Inflammatory macrophage (primary cell): ENCODE results near the gene ZNF829.

Experiments used
- DNase-seq, 2 donors: peaks; one replicate each; pipeline ENCODE4 v3.0.0-alpha.2; 2020 to 2022
- total RNA-seq, 18 experiments: gene quantifications; one replicate each; lab custom pipeline; 2026; ENCODE audit warnings: mixed read lengths in 6 of 18, inconsistent platforms in 2 of 18; lab: John Stamatoyannopoulos, UW

ZNF829 gene
- 0.98 to 8.6 (median 3.4) reads per million in 18 experiments for total RNA-seq

- peak; percentile 80 to 91 for DNase-seq
These were observed at the start of gene ZNF829, which contains the start of gene ZNF568 for GRCh38 chr19:36915992-36916830. ZNF829 (minus strand) TSS chr19:36916291; CDS start chr19:36915167, 1,124 bp downstream. ZNF568 (plus strand) TSS chr19:36916332; CDS start chr19:36922771, 6,439 bp downstream.

DNA sequence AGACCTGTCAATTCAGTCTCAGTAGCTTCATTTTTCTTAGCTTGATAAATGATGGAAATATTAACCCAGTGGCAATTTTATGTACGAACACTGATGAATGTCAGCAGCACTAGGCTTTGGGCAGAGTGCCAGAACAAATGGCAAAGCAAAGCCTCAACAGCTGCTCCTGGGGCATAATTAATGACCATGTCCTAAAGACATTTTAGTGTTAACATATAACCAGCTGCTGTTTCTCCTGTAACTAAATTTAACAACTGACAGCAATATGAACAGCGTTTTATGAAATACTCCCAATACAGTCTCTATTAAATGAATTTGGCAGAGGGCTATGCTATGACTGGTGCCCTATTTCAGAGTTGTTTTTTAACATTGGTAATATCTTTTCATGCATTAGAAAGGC is 47.2 kb upstream of the ZNF829 start:
- DNase-seq = no peak

DNA sequence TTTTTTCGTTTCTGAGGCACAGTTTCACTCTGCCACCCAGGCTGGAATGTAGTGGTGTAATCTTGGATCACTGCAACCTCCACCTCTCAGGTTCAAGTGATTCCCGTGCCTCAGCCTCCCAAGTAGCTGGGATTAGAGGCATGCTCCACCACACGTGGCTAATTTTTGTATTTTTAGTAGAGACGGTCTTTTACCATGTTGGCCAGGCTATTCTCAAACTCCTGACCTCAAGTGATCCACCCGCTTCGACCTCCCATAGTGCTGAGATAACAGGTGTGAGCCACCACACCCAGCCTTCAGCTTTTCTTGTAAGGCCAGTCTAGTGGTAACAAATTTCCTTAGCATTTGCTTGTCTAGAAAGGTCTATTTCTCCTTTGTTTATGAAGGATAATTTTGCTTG is 46.3 kb upstream of the ZNF829 start:
- no peak for DNase-seq

DNA sequence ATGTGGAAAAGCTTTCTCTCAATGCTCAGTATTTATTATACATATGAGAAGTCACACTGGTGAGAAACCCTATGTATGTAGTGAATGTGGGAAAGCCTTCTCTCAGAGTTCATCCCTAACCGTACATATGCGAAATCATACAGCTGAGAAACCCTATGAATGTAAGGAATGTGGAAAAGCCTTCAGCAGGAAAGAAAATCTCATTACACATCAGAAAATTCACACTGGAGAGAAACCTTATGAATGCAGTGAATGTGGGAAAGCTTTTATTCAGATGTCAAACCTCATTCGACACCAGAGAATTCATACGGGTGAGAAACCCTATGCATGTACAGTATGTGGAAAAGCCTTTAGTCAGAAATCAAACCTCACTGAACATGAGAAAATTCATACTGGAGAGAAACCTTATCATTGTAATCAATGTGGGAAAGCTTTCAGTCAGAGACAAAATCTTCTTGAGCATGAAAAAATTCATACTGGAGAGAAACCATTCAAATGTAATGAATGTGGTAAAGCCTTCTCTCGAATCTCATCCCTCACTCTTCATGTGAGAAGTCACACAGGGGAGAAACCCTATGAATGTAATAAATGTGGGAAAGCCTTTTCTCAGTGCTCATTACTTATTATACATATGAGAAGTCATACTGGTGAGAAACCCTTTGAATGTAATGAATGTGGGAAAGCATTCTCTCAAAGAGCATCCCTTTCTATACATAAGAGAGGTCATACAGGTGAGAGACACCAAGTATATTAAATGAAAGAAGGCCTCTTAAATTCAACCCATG is 34.4 kb upstream of the ZNF829 start:
- no peak for DNase-seq

DNA sequence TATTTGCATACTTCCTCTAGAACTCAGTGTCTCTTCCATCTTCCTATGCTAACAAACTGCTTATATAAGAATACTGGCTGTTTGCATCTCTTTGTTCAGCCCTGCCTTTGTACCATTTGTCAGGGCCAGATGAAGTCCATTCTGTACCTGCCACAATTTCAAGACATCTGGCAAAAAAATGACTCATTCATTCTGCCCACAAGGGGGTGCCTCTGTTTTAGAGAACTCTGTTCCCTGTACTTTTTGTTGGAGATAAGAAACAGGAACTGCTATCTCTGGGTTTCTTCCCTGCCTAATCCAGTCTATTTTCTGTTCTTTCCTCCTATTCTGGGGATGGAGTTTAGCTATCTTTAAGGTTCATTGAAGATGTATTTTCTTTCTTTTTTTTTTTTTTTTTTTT is 23.1 kb upstream of the ZNF829 start:
- DNase-seq = no peak

GRCh38 chr19:36931684-36932083 is 15.6 kb upstream of the ZNF829 start:
- DNase-seq = no peak

DNA sequence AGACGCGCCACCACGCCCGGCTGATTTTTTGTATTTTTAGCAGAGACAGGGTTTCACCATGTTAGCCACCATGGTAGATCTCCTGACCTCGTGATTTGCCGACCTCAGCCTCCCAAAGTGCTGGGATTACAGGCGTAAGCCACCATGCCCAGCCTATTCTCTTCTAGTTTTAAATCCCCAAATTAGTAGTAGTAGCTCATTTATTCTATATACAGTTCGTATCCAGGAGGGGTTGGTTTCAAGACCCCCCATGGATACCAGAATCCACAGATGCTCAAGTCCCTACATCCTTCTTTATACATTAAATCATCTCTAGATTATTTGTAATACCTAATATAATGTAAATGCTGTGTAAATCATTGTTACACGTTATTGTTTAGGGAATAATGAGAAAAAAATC is 2.0 kb upstream of the ZNF829 start:
- DNase-seq = no peak

- DNase-seq = no peak
These were observed 900 bp upstream of the ZNF829 start for GRCh38 chr19:36916991-36917390.

DNA sequence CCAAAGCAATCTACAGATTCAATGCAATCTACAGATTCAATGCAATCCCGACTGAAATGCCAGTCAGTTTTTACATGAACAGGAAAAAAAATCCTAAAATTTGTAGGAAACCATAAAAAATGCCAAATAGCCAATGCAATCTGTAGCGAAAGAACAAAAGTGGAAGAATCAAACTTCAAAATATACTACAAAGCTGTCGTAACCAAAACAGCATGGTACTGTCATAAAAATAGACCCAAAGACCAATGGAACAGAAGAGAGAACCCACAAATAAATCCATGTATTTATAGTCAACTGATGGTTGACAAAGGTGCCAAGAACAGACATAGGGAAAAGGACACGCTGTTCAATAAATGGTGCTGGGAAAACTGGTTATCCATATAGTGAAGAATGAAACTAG is 17.7 kb downstream of the ZNF829 start:
- DNase-seq = no peak

GRCh38 chr19:36894849-36895383 is 21.2 kb downstream of the ZNF829 start:
- no peak for DNase-seq

DNA sequence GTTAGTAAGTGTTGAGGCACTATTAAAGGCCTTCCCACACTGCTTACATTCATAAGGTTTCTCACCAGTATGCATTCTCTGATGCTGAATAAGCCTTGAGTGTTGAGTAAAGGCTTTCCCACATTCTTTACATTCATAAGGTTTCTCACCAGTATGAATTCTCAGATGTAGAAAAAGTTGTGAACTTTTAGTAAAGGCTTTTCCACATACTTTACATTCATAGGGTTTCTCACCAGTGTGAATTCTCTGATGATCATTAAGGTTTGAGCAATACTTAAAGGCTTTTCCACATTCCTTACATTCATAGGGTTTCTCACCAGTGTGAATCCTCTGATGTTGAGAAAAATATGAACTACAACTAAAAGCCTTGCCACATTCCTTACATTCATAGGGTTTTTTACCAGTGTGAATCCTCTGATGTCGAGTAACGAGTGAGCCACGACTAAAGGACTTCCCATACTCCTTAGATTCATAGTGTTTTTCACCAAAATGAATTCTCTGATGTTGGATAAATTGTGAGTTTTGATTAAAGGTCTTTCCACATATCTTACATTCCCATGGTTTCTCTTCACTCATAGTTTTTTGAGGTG is 24.2 kb downstream of the ZNF829 start:
- DNase-seq = no peak

- DNase-seq = no peak
These were observed 38.8 kb downstream of the ZNF829 start for GRCh38 chr19:36876993-36877938.

- no peak for DNase-seq
These were observed 64.2 kb downstream of the ZNF829 start for GRCh38 chr19:36851898-36852297.

DNA sequence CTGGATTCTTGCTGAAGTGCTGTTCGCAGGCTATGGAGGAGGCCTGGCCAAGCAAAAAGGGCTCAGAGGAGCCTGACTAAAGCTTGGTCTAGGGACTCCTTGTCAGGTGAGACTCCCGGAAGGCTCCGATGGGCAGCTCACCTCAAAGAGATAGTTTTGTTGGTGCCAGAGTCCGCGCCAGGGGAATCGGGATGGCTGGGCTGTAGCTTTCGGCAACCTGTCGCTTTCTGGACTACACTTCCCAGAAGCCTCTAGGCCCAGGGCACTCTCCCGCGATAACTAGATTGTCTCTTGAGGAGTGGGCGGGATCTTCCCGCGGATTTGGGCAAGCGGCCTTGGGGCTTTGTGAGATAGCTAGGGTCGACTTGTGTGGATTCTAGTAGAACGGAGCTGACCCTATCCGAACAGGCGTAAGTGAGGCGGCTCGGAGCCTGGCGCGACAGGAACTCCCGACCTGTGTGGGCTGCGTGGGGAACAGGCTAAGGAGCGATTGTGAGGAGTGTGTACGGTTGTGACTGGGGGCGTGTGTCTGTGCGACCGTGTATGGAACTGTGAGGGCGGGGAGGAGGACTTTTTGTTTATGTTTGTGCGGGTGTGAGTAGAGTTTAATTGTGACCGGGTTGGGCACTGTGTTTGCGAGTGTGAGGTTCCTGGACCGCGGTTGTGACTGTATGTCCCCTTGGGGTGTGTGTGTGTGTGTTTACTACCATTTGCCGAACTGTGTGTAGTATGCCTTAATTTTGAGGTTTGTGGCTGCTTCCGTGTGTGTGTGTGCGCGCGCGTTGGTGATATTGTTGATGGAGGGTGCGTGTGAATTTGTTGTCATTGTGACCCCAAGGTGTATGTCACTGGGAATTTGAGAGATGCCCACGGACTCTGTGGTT is 65.3 kb downstream of the ZNF829 start, which contains the start of gene ZNF345:
ZNF345 (plus strand) TSS at position 318 of the 884 bp plus-strand sequence. CDS start 25,955 bp downstream, outside the sequence.
- peak; percentile 92 to 93 for DNase-seq

DNA sequence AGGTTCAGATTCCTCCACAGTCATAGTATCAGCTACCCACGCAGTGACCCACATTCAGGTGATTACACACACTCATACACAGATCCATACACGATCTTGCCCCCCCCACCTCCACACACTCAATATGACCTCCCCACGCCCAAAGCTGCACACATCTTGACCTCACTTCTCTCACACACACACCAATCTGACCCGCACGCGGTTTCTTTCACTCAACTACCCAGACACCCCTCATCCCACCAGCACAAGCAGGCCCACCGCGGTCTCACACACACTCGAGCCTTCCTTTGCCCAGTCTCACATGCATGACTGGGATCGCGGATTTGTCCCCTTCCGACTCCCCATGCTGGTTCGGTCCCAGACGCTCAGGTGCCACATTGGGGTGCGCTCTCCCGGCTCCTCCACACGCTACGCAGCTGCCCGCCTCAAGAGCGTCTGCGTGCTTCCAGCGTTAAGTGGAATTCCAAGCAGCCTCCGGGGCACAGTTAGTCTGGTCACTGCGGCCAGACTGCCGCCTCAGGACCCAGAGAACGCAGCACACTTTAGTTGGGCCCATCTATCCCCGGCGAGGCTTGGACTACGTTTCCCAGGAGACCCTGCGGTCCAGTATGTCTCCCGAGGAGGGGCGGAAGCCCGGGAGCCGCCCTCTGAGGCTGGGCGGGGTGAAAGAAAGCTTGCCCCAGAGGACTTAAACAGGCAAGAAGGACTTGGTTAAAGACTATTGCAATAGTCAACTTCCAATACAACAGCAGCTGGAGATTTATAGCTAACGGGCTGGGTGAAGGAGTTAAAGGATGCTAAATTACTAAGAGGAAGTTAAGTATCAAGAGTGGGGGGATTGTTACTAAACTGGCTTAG is 66.2 kb downstream of the ZNF829 start:
- DNase-seq = peak; percentile 92 to 93

DNA sequence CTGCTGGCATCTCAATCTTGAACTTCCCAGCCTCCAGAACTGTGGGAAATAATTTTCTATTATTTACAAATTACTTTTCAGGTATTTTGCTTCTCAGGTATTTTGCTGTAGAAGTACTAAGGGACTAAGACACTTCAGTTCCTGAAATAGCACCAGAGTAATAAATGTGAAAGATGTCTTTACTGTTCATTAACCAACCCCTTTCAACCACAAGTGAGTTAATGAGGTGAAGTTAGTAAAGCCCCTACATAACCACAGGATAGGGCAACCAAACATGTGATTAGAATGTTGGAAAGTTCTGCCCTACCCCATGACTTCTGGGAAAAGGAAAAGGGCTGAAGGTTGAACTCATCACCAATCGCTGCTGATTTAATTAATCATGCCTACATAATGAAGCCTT is 68.1 kb downstream of the ZNF829 start:
- DNase-seq = no peak

DNA sequence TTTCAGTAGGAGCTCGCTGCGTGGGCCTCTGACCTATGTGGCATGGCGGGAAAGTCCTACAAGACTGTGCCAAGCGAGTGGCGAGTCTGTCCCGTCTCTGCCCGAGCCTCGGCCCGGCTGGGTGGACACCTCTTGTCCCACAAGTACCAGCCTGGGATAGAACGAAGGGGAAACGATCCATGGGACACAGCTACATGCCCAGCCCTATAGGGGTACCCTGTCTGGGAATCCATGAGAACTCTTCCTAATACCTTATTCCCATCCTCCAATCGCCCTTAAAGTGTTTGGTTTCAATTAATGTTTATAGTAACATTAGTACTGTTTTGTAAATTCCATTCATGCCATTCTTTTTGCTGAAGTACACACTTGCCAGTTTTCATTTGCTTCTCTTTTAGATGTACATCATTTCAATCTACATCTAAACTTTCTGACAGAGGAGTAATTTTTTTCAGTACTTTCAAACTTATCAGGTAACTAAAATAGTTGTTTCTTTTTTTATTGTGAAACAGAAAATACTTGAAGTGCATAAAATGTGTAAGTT is 77.2 kb downstream of the ZNF829 start:
- DNase-seq = no peak
